Islet precursor cell (in vitro differentiated cells): ENCODE results near the gene CLEC4D.
"Not testable (repeated sequence)": the region's sequence is repeated elsewhere in the genome, so short reads cannot be mapped to it uniquely, and the experiment has no call there.

ENCODE experiments used
- DNase-seq: peaks from one replicate; pipeline ENCODE4 v3.0.0-alpha.2; 2018

CLEC4D gene

DNA sequence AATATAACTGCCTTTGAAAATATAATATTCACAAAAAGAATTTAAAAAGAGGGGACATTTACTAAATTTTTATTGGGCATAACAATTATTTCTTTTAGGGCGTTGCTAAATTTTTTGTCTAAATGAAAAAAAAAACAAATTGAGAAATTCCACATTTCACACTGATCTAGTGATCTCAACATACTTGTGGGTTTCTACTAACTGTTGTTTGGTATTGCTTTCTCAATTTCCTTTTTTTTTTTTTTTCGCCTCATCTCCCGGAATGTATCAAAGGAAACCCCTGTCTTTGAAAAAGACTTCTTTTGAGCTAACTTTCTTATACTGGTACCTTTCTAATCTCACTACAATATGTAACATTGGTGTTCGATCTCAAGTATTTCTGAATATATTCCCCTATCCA is at the start of gene CLEC4D:
CLEC4D (plus strand) TSS at position 248 of the 400 bp plus-strand sequence. CDS start 230 bp downstream, outside the sequence.
- no peak for DNase-seq

DNA sequence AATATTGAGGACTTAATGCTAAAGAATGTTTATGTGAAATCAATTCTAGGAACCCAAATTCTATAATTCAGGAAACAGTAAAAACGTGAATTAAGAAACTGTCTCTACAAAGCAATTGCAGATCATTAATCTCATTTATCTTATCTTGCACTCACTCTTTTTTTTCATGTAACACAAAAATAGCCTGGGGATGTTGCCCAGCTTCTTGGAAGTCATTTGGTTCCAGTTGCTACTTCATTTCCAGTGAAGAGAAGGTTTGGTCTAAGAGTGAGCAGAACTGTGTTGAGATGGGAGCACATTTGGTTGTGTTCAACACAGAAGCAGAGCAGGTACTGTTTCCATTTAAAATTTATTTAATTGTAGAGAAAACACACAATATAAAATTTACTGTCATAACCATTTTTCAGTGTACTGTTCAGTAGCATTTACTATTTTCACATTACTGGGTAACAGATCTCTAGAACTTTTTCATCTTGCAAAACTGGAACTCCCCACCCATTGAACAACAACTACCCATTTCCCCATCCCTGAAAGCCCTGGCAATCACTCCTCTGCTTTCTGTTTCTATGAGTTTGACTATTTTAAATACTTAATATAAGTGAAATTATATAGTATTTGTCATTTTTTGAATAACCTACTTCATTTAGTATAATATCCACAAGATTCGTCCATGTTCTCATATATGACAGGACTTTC is 47.9 kb upstream of the CLEC4D start:
- DNase-seq = no peak

DNA sequence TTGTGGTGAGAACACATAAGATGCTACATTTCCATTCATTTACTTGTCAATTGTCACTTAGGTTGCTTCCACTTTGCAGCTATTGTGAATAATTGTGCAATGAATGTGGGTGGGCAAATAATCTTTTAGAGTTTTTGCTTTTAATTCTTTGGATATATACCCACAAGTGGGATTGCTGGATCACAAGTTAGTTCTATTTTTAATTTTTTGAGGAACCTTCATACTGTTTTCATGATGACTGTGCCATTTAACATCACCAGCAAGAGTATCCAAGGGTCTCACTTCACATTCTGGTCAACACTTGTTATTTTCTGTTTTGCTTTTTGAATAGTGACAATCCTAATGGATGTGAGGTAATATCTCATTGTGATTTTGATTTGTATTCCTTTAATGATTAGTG is 47.1 kb upstream of the CLEC4D start:
- DNase-seq = no peak

DNA sequence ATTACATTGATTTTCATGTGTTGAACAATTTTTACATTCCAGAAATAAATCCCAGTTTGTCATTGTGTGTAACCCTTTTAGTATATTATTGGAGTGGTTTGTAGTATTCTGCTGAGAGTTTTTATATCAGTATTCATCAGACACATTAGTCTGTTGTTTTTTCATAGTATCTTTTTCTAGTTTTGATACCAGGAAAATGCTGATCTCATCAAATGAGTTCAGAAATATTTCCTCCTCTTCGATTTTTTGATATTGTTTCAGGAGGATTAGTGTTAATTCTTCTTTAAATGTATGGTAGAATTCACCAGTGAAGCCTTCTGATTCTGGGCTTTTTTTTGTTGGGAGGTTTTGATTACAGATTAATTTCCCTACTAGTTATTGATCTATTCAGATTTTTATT is 42.2 kb upstream of the CLEC4D start:
- DNase-seq = no peak

DNA sequence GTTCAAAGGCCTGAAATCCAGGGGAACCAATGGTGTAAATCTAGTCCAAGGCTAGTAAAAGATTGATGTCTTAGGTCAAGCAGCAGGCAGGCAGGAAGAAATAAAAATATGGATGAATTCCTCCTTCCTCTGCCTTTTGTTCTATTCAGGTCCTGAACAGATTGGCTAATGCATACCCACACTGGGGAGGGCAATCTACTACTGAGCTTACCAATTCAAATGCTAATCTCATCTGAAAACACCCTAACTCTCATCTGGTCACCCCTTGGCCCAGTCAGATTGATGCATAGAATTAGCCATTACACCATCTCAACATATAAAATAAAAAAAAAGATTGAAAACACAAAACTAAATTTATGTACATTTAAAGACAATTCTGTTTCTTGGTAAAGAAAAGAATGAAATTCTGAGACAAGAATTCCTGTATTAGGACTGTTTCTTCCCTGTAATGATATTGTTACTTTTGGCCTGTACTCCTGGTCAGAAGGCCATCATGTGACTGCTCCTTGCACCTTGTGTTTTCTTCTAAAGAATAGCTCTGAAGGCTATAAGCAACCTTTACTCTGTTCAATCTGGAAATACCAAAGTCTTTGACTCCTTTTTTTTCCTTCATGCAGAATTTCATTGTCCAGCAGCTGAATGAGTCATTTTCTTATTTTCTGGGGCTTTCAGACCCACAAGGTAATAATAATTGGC is 37.6 kb upstream of the CLEC4D start:
- DNase-seq = no peak

DNA sequence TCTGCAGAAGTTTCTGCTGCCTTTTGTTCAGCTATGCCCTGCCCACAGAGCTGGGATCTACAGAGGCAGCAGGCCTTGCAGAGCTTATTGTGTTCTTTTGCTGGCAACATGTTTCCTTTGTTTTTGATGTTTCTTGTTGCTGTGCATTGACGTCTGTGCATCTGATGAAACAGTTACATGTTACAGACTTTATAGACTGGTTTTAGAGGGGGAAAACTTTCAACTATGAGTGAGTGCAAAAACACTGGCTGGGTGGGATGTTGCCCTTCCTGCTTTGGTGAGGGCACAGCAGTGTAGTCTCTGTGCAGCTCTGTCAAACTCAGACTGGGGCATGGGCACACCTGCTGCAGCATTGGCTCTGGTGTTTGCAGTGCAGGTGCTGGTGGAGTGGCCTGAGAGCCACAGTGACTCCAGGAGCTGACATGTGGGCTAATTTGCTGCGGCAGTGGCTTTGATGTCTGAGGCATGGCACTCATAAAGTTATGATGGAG is 30.7 kb upstream of the CLEC4D start:
- no peak for DNase-seq

DNA sequence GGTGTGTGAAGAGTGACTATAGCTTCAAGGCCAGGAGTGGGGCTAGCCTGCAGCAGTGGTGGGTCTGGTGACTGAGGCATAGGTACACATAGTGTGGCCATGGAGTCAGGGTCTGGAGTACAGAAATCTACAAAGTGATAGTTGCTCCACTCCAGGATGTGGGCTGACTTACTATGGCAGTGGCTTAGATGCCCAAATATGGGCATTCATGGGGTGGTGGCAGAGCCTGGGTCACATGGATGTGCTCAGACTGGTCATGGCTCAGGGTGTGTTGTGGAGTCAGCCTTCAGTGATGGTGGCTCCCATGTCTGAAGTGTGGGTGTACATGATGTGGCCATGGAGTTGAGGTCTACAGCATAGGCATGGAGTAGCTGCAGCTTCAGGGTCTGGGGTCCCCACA is 30.2 kb upstream of the CLEC4D start:
- DNase-seq = no peak

DNA sequence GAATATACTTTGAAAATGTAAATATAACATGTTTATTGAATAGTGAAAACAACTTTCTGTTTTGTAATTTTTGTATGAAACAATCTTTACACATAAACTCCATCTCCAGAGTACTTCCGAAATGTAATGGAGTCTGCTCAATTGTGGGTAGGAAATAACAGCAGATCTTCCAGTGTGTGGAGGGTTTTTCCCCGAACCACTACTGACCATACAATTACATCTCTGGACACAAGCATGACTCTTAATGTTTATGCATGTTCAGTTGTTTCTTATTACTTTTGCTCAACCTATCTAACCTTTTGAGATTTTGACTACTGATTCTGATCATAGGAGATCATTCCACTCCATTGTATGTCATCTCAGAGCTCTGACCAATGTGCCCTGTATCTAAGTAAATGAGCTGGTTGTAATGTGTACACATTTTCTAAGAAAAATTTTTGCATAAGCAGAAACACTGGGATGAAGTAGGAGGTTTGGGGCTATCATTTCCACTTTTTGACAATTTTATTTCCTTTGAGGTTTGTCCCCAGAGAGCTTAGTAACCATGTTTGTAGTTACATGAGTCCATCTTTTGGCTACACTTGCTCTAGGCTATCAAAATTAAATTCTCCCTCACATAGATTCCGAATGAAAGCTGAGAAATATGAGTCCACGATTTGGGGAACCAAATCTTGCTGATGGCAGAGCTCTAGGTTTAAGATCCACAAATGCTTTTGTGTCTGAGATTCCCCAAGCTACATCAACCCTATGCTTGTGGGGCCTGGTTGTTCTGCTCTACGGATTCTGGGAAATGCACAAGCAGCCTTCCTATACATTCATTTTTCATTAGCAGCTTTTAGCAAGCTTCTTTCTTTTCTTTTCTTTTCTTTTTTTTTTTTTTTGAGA is 21.4 kb upstream of the CLEC4D start:
- DNase-seq = no peak

DNA sequence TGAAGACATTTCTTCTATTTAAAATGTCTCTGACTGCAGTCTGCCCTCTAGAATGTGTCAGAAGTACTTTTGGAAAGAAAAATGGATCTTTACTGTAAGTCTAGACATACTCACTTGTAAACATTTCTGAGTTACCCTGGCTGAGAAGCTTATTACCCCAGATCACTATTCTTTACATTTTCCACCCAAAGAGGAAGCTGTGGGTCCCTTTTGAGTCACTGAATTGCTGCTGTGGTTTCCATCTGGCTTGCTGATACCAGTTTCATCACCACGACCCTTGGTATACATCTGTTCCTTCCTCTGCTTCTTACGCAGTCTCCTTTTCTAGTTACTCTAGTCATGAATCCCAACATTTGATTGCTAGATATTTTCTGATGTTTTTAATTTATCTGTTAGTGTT is 20.2 kb upstream of the CLEC4D start:
- no peak for DNase-seq

DNA sequence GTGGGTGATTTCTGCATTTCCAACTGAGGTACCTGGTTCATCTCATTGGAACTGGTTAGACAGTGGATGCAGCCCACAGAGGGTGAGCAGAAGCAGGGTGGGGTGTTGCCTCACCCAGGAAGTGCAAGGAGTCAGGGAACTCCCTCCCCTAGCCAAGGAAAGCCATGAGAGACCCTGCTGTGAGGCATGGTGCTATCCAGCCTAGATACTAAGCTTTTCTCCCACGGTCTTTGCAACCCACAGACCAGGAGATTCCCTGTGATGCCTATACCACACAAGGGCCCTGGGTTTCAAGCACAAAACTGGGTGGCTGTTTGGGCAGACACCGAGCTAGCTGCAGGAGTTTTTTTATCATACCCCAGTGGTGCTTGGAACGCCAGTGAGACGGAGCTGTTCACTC is 17.6 kb upstream of the CLEC4D start:
- not testable (repeated sequence) for DNase-seq

DNA sequence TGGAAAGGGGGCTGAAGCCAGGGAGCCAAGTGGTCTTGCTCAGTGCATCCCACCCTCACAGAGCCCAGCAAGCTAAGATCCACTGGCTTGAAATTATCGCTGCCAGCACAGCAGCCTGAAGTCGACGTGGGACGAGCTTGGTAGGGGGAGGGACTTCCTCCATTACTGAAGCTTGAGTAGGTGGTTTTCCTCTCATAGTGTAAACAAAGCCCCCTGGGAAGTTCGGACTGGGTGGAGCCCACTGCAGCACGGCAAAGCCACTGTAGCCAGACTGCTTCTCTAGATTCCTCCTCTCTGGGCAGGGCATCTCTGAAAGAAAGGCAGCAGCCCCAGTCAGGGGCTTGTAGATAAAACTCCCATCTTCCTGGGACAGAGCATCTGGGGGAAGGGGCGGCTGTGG is 17.2 kb upstream of the CLEC4D start:
- not testable (repeated sequence) for DNase-seq

DNA sequence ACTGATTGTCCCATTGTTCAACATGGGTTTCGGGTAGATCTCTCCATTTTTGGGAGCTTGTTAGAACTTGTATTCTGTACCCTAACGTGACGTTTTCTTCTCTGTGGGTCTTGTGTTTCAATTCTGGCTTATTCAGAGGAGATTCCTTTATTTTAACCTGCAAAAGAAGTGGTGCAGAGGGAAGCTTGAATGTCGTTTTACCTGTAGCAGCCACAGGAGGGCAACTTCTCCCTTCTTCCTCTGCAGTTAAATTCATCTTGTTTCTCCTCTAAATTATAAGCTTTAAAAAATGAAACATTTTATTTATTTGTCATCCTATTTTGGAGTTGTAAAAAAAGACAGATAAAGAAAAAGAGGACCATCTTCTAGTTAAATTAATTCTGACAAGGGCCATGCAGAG is 13.7 kb upstream of the CLEC4D start:
- DNase-seq = no peak

DNA sequence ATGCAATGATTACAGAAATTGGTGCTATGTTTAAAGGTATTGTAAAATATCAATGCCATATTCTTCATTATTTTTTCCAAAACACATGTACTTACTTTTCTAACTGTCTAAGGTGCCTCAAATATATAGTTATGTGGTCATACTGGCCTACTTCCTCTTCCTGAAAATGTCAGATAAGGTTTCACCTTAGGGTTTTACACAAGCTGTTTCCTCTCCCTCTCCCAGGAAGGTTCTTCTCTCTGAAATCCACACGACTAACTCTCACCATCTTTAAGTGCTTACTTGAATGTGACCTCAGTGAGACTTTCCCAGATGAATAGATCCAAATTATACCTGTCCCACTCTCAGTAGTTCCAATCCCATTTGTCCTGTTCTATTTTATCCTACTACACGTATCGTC is 11.6 kb upstream of the CLEC4D start:
- DNase-seq = no peak

DNA sequence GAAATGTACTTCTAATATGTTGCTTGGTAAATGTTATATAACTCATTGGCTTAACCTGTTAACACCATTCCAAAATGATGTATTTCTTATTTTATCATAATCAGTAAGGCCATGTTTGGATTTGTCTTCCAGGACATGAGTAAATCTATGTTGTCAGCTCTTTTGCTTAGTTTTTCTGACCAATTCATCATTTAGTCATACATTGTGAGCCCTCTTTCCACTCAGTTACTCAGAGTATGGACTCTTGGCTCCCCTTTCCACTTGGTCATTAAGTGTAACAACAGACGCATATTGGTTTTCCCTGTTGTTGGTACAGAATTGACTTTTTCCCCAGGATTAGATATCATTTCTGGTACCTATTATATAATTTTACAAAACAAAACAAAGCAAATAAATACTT is 9.0 kb upstream of the CLEC4D start:
- no peak for DNase-seq

DNA sequence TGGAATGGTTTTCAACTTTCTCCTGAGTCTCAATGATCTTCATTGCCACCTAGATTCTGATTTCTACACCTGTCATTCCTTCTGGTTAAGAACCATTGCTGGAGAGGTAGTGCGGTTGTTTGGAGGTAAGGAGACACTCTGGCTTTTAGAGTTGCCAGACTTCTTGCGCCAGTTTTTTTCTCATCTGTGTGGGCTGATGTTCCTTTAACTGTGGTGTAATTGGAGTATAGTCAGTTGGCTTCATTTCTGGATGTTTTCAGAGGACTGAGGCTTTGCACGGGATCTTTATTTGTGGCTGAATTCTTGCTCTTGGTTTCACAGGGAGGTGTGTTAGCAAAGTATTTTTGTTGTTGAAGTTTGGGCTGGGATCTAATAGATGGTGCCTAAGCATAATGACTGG is 5.7 kb upstream of the CLEC4D start:
- no peak for DNase-seq

DNA sequence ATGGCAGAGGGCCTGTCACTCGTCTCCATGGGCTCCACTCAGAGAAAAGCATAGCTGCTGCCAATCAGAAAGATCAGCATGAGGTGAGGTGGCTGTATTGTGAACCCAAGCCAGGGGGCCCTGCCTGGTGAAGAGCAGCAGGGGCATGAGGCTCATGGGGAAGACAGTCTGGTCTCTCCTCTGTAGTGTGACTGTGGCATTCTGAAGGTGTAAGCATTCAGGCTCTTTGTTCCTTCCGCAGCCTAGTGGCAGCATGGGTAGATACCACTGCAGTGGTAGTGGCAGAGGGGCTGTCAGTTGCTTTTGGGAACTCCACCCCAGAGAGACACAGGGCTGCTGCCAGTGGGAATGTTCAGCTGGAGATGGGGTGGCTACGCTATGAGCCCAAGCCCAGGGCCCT is 5.1 kb upstream of the CLEC4D start:
- no peak for DNase-seq

DNA sequence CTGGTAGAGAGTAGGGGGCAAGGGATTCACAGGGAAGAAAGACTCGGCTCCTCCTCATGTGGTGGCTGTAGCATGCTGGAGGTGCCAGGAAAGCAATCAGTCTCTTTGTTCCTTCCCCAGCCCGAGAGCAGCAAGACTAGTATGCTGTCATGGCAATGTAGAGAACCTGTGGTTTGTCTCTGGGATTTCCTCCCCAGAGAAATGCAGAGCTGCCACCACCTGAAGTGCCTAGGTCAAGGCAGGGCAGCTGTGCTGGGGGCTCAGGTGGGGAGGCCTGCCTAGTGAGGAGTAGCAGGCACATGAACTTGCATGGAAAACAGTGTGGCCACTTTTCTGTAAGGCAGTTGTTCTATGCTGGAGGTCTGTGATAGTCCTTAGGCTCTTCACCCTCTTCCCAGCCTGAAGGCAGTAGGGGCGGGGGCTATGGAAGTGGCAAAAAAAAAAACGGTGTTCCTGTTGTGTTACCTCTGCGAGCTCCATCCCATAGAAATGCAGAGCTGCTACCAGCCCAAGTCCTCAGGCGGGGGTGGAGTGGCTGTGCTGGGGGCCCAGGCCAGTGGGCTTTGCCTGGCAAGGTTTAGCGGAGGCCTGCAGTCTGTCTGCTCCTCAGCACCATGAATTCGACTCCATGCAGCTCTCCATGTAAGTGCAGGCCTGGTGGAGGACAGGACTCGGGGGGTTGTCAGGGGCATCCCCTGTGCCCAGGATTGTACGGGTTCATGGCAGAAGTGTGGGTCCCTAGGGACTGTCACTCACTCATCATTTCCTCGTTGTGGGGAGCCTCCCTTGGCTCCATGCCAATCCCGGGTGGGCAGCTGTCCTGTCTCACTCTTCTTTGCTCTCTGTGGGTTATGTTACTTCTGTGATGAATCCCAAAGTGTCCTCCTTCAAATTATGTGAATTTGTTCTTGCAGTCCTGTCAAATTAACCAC is 4.1 kb upstream of the CLEC4D start:
- DNase-seq = no peak

DNA sequence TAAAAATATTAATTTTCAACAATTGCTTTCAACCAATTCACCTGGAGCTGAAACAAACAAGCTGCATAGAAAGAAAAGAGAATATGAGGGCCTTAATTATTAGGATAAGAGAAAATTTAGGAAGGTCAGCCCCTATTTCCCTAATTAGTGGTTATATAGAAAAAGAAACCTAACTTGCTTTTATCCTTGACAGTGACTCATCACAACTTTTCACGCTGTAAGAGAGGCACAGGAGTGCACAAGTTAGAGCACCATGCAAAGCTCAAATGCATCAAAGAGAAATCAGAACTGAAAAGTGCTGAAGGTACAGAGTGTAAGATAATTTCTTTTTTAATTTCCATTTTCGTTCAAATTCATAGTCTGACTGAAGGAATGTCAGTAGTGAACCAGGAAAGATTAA is 4.7 kb downstream of the CLEC4D start:
- DNase-seq = no peak

DNA sequence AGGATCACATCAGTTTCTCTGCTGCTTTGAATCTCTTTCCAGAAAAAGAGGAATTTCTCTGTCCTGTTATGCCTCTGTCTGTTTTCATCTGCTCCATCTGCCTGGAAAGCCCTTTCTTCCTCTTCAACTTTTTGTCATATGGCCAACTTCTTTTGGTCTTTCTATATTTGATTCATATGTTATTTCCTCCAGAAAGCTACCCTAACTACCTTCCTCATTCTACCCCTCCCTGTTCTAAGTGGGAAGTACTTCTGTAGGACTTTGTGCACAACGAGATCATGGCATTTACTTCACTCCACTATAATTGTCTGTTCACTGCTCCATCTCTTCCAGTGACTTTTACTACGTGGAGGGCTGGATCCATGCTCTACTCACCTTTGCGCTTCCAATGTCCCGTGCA is 5.9 kb downstream of the CLEC4D start:
- DNase-seq = no peak

DNA sequence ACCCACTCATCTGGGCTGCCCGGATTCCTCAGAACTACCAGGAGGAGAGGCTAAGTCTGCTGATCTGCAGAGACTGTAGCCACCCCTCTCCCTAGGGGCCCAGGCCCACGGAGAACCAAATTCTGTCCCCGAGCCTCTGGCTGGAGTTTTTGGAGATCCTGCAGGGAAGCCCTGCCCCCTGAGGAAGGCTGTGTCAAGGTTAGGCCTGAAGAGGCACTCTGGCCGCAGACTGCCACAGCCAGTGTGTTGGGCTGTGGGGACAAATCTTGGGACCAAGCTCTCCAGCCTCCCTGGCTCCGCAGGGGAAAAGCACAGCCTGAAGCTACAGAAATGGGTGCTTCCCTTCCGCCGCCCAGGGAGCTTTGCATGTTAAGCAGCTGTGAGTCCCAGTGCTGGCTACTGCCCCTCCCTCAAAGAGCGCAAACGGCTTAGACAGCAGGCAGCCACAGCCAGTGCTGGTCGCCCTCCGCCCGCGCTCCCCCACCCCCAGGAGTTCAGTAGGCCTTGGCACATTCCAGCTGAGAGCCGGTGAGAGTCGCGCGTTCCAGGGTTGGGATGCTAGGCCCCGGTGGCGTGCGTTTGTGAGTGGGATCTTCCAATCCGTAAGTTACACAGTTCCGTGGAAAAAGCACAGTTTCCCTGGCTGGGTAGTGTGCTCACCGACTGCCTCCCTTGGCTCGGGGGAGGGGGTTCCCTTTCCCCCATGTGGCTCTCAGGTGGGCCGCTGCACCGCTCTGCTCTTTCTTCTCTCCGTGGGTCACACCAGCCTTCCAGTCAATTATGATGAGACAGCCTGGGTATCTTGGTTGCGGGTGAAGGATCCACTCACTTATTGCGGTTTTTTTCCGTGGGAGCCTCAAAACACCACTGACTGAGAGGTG is 14.2 kb downstream of the CLEC4D start:
- peak; percentile 67 for DNase-seq

DNA sequence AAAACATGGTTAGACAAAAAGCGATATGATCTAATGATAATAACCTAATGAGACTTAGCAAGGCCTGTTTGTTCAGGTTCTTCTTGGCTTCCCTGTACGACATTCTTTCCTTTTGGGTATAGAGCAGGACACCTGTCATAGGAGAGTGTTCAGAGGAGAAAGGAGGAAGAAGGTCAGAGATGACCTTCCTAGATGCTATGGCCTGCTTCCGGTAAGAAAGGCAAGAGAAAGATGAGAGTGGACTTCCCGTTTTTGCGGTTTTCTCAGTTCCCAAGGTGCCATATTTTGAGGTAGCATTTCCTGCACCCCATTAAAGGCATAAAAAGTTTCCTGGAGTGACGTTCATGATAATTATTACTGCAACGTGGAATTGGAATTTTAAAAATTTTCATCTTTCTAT is 18.7 kb downstream of the CLEC4D start:
- DNase-seq = no peak
